ENCODE measurements around the gene EPS15. TPM values are rescaled to one million over a fixed set of nuclear protein-coding genes. Genes with fewer than 3 reads are reported as not detected.

EPS15 gene
- total and polyA plus RNA-seq, 2 of the 8 experiments (the other 6 are each of a cell fraction or from before 2014, with no cell fraction given), result 15.9 to 57.2 TPM

- DNase-seq (ENCODE audit: low read depth in 1 of 2, low spot score in 2 of 2) (no peak), FAIRE-seq (no peak)
- TF ChIP-seq KDM1A (IDR thresholded peaks at IDR 0.05; ENCODE audit: borderline replicate concordance, low read length) (no peak), E2F6 (IDR thresholded peaks at IDR 0.05) (no peak), RBBP5 (IDR thresholded peaks at IDR 0.05; ENCODE audit: borderline replicate concordance, low read depth, low read length) (no peak), CTBP2 (IDR thresholded peaks at IDR 0.05; ENCODE audit: borderline replicate concordance, insufficient read depth, insufficient read length, low read length) (no peak), SP1 (IDR thresholded peaks at IDR 0.05; ENCODE audit: low read depth, low read length) (no peak), TAF7 (optimal IDR thresholded peaks at IDR 0.05; ENCODE audit: borderline replicate concordance, low read depth, low read length) (no peak), ZNF274 (IDR thresholded peaks at IDR 0.05; ENCODE audit: borderline replicate concordance, extremely low read depth, low read length) (no peak), EP300 (IDR thresholded peaks at IDR 0.05; ENCODE audit: borderline replicate concordance in 1 of 2, low read depth in 2 of 2, low read length in 2 of 2) (no peak), CREB1 (IDR thresholded peaks at IDR 0.05) (no peak)
- no peaks in the 10 kb centered on the region for H3K23me2 ChIP-seq (ENCODE audit: low read depth, low read length)
- no peak overlapping the region for H2BK12ac ChIP-seq (ENCODE audit: low read depth, low read length)
- no peak overlapping the region for H3K4me2 ChIP-seq (ENCODE audit: insufficient read depth in 1 of 2, low read depth in 2 of 2, low read length in 2 of 2)
- no peak overlapping the region for H2BK5ac ChIP-seq (ENCODE audit: low read depth, low read length)
- H4K91ac ChIP-seq (replicated peaks; ENCODE audit: insufficient read length, low read length), result no peak overlapping the region
- no peak overlapping the region for H3K4me3 ChIP-seq (ENCODE audit: extremely low read depth in 1 of 4, insufficient read depth in 2 of 4, low read depth in 3 of 4, low read length in 4 of 4)
- H4K5ac ChIP-seq (ENCODE audit: insufficient read length, low read depth, low read length), result no peak overlapping the region
- no peak overlapping the region for H3K14ac ChIP-seq (ENCODE audit: insufficient read length)
- peaks cover 0 to 1% of the 10 kb centered on the region in 2 experiments for H4K20me1 ChIP-seq (replicated peaks in 1 of 2; ENCODE audit: control insufficient read depth in 1 of 2, insufficient read depth in 2 of 2, low read length in 2 of 2)
- 89% methylated on average over 2 of the region's 2 CpGs; no CpG with 5 or more reads in 1 of the 2 experiments for WGBS, 2 experiments (ENCODE audit: extremely low coverage in 1 of 2, insufficient coverage in 1 of 2, insufficient read length in 1 of 2, insufficient replicate concordance in 2 of 2, low coverage in 1 of 2, low lambda C conversion rate in 2 of 2, missing lambda C conversion rate in 1 of 2)
- peaks cover 3% of the 10 kb centered on the region; the same call in 1 of the 2 replicates for H3K79me1 ChIP-seq (ENCODE audit: low read depth, low read length)
- no peaks in the 10 kb centered on the region for H3K4me1 ChIP-seq (replicated peaks in 1 of 4; ENCODE audit: control insufficient read depth in 3 of 4, insufficient read depth in 4 of 4, low read length in 3 of 4)
- no peak overlapping the region for H2AFZ ChIP-seq (ENCODE audit: low read length)
- ChIA-PET POLR2A (ENCODE audit: partially characterized antibody) (no interaction called here), CTCF (ENCODE audit: partially characterized antibody) (interaction anchor here (1.1 kb wide), 1 partner anchor 10 kb away, joined by 3 read pairs; no protein-coding TSS in a partner anchor)
- H3K79me2 ChIP-seq (ENCODE audit: control insufficient read depth in 1 of 2, insufficient read depth in 2 of 2, low read length in 2 of 2), result peaks cover 0 to 43% of the 10 kb centered on the region in 2 experiments; a peak in 2 of 4 replicates
- H3K18ac ChIP-seq (ENCODE audit: extremely low read depth, low read length), result no peak overlapping the region
- no peak overlapping the region for H2BK20ac ChIP-seq (ENCODE audit: low read length)
- H3K27ac ChIP-seq (ENCODE audit: low read depth, low read length), result no peak overlapping the region
- H2BK120ac ChIP-seq (replicated peaks; ENCODE audit: low read depth, low read length), result no peak overlapping the region
- no peak overlapping the region for H2AK5ac ChIP-seq (ENCODE audit: low read depth, low read length)
- H3K4ac ChIP-seq (replicated peaks; ENCODE audit: insufficient read length, low read depth, low read length), result no peak overlapping the region
- H3K23ac ChIP-seq (ENCODE audit: insufficient read length), result no peak overlapping the region
- H4K8ac ChIP-seq (ENCODE audit: extremely low read depth, insufficient read depth, low read length), result no peak overlapping the region
- no peak overlapping the region for H3K56ac ChIP-seq (replicated peaks; ENCODE audit: insufficient read length, low read depth, low read length)
- no peak overlapping the region for H3K9ac ChIP-seq (replicated peaks in 1 of 4; ENCODE audit: extremely low read depth in 1 of 4, low read depth in 3 of 4, low read length in 3 of 4)
- H3K36me3 ChIP-seq (ENCODE audit: control insufficient read depth in 2 of 4, insufficient read depth in 4 of 4, low read length in 3 of 4), result no peaks in the 10 kb centered on the region; a peak in 1 of 8 replicates
- H3K9me3 ChIP-seq (ENCODE audit: insufficient read depth in 2 of 2, low read depth in 1 of 2, low read length in 1 of 2), result no peaks in the 10 kb centered on the region
- no peak overlapping the region for H2BK15ac ChIP-seq (ENCODE audit: low read length)
- H3K27me3 ChIP-seq (replicated peaks in 1 of 4; ENCODE audit: control insufficient read depth in 3 of 4, extremely low read depth in 1 of 4, insufficient read depth in 3 of 4, low read length in 3 of 4), result no peaks in the 10 kb centered on the region
Measured at GRCh38 chr1:51498924-51499323, 20.1 kb downstream of the EPS15 start.

All from H1 (cell line).